Lower lobe of right lung (tissue), 2 donors: ENCODE measurements around the gene POLR3GL. TPM values are rescaled to one million over a fixed set of nuclear protein-coding genes. Genes with fewer than 3 reads are reported as not detected.
A peak's percentile ranks its signal among the peaks of the same experiment; 100 is the strongest.

Experiments used
- ATAC-seq, 2 donors: fragments of 200-7000 bp; cut with Tn5 transposase; one replicate each; pipeline ENCODE4 v1.9.1; 2020 to 2022; ENCODE audit warnings: mild to moderate bottlenecking in 2 of 2, moderate library complexity in 2 of 2
- DNase-seq: peaks from one replicate; pipeline ENCODE4 v3.0.0-alpha.2; 2020
- H3K27ac ChIP-seq: fragments of 200-600 bp; one replicate; pipeline ENCODE4 v1.8.0; 2022
- H3K27me3 ChIP-seq: fragments of 200-600 bp; one replicate; pipeline ENCODE4 v1.8.0; 2022; ENCODE audit warnings: low read depth
- H3K36me3 ChIP-seq: fragments of 200-600 bp; one replicate; pipeline ENCODE4 v1.8.0; 2022; ENCODE audit warnings: mild to moderate bottlenecking
- H3K4me1 ChIP-seq: fragments of 200-600 bp; one replicate; pipeline ENCODE4 v1.8.0; 2022
- H3K4me3 ChIP-seq: fragments of 200-600 bp; one replicate; pipeline ENCODE4 v1.8.0; 2022; ENCODE audit warnings: mild to moderate bottlenecking
- H3K9me3 ChIP-seq: fragments of 200-600 bp; one replicate; pipeline ENCODE4 v1.8.0; 2022
- CTCF ChIP-seq: fragments of 200-600 bp; IDR thresholded peaks from one replicate; pipeline ENCODE4 v1.8.0; 2022; ENCODE audit warnings: antibody characterized with exemption, mild to moderate bottlenecking
- intact Hi-C: fragments of 100-400 bp; cut with DNase I; formaldehyde crosslinking; loops from one replicate; pipeline ENCODE4 v1.11.0; 2022
- total RNA-seq: library from RNA; stranded (reverse); fragmentation: NEBNext Ultra II Directional; extraction: Animal tissue kit (Norgen Biotek cat#: 25700); gene quantifications from one replicate; pipeline ENCODE4 v1.2.1, GENCODE V29; 2021
- donor health status: DM: no; HTN: yes; CAD: no; lungs with severe emphysema.

Gene POLR3GL
- total RNA-seq, 1 donor from 2014 or later: 25.4 TPM

- no peaks in the 10 kb centered on the region for H3K9me3 ChIP-seq
- H3K27ac ChIP-seq: no peak overlapping the region
- DNase-seq (no peak), ATAC-seq (no peak)
- H3K4me3 ChIP-seq: no peak overlapping the region
- intact Hi-C loops: no loop called here
- peaks cover 61% of the 10 kb centered on the region for H3K36me3 ChIP-seq
- H3K4me1 ChIP-seq: no peaks in the 10 kb centered on the region
- TF ChIP-seq CTCF: no peak
- no peaks in the 10 kb centered on the region for H3K27me3 ChIP-seq
Observed at GRCh38 chr1:145942871-145943270, 21.6 kb upstream of the POLR3GL start.

GRCh38 chr1:145944532-145944931 lies 20.0 kb upstream of the POLR3GL start:
- Histone ChIP-seq H3K9me3 (no peaks in the 10 kb centered on the region), H3K4me1 (no peaks in the 10 kb centered on the region), H3K27me3 (no peaks in the 10 kb centered on the region), H3K36me3 (peaks cover 51% of the 10 kb centered on the region), H3K27ac (no peak overlapping the region), H3K4me3 (no peak overlapping the region)
- intact Hi-C loops: no loop called here
- DNase-seq: no peak
- ATAC-seq: no peak
- no peak for TF ChIP-seq CTCF

- H3K4me3 ChIP-seq: no peak overlapping the region
- no peak for TF ChIP-seq CTCF
- no peaks in the 10 kb centered on the region for H3K9me3 ChIP-seq
- H3K27me3 ChIP-seq: no peaks in the 10 kb centered on the region
- intact Hi-C loops: no loop called here
- ATAC-seq (no peak), DNase-seq (no peak)
- peaks cover 36% of the 10 kb centered on the region for H3K36me3 ChIP-seq
- H3K4me1 ChIP-seq: no peaks in the 10 kb centered on the region
- no peak overlapping the region for H3K27ac ChIP-seq
Observed at GRCh38 chr1:145946477-145946986, 18.0 kb upstream of the POLR3GL start.

- DNase-seq (no peak), ATAC-seq (peak in 1 of 2 donors; percentile 43)
- no peaks in the 10 kb centered on the region for H3K27me3 ChIP-seq
- no peak overlapping the region for H3K27ac ChIP-seq
- peaks cover 25% of the 10 kb centered on the region for H3K36me3 ChIP-seq
- no peaks in the 10 kb centered on the region for H3K9me3 ChIP-seq
- no peaks in the 10 kb centered on the region for H3K4me1 ChIP-seq
- H3K4me3 ChIP-seq: no peak overlapping the region
- TF ChIP-seq CTCF: no peak
- intact Hi-C loops: no loop called here
Observed at GRCh38 chr1:145947551-145947950, 16.9 kb upstream of the POLR3GL start.

GRCh38 chr1:145949219-145949618 lies 15.3 kb upstream of the POLR3GL start:
- H3K4me3 ChIP-seq: no peak overlapping the region
- no peaks in the 10 kb centered on the region for H3K27me3 ChIP-seq
- peaks cover 14% of the 10 kb centered on the region for H3K36me3 ChIP-seq
- TF ChIP-seq CTCF: no peak
- H3K27ac ChIP-seq: no peak overlapping the region
- H3K4me1 ChIP-seq: peaks cover 5% of the 10 kb centered on the region
- no peak for ATAC-seq
- no peak for DNase-seq
- no peaks in the 10 kb centered on the region for H3K9me3 ChIP-seq
- intact Hi-C loops: no loop called here

GRCh38 chr1:145951526-145951925 lies 13.0 kb upstream of the POLR3GL start:
- intact Hi-C loops: no loop called here
- Histone ChIP-seq H3K27ac (no peak overlapping the region), H3K4me1 (peaks cover 28% of the 10 kb centered on the region), H3K36me3 (peaks cover 7% of the 10 kb centered on the region), H3K9me3 (no peaks in the 10 kb centered on the region), H3K4me3 (no peak overlapping the region), H3K27me3 (no peaks in the 10 kb centered on the region)
- ATAC-seq (no peak), DNase-seq (no peak)
- no peak for TF ChIP-seq CTCF
